ENCODE results near the gene DMRTB1.

DMRTB1 gene

DNA sequence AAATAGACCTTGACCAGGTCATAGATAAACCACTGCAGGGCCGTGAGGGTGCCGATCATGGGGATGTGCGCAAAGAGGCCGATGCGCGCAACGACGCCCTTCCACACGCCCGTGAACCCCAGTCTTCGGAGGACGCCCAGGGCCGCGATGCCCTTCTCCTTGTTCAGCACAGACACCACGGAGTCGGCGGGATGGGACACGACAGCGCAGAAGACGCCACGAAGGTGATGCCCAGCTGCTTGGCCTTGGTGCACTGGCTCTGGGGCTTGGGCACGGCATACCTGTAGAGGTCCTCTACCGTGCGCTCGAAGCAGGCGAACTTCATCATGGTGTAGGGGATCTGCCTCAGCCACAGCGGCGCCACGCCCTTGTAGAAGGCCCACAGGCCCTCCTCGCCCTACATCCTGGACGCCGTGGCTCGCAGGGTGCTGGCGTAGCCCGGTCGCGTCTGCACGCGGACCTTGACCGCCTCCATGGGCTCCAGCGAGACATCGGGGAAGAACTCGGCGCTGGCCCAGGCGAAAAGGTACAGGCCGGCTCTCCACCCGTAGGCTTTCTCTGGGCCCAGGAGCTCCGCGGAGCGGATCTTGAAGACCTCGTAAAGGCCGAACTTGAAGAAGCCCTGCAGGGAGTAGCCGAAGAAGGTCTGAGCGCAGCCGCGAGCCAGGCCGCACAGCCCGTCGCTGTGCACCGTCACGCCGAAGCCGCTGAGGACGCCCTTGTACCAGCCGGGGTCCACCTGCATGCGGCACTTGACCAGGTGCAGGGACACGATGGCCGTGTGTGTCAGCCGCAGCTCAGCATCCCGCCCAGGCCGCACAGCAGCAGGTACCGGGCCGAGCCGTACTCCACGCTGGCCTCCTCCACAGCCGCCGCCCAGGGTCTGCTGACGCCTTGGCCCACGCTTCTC lies 20.5 kb upstream of the DMRTB1 start:
- no peak for DNase-seq

DNA sequence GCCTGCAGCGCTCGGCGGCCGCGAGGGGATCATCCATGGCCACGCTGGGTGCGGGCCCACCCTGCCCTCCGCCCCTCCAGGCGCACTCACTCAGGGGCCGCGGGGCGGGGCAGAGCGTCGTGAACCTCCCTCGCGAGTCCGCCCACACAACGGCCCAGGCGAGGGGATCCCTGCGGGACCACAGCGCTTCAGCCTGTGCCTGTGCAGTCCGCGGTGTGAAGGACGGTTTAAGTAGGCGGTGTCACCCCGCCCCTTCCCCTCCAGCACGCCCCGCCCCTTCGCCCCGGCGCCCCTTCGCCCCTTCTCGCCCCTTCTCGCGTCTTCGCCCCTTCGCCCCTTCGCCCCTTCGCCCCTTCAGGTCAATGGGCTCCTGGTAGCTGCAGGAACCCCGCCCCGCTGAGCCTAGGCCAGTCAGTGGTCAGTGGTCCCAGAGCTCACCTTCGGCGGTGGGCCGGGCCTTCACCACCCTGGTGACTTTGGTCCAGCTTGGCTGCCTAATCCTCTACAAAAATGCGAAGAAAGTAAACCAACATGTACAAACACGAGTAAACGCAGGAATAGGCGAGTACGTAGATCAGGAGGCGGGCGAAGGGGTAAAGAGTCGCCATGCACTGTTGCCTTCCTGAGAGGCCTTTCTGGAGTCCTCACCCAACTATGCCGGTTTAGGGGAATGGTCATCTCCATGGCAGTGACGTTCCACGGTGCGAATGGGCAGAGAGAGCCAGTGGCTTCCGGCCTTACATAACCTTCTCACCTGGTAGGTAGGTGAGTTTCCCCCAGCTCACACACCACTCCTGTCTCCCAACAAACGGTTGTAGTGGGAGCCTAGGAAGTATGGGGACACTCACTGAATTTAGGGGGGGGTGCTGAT lies 19.6 kb upstream of the DMRTB1 start:
- DNase-seq, result no peak

DNA sequence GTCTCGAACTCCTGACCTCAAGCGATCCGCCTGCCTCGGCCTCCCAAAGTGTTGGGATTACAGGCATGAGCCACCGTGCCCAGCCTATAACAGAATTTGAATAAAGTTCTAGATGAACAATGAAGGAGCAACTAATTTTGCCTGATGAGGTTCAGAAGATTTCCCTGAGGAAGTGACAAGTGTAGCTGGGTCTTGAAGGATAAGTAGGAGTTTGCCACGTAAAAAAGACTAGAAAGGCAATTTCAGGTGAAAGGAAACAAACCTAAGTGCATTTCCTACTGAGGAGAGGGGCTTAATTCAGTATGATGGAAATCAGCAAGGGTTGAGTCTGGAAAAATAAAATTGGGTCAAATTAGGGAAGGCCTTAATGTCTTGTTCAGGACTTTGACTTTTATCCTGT lies 18.6 kb upstream of the DMRTB1 start:
- DNase-seq, result no peak

DNA sequence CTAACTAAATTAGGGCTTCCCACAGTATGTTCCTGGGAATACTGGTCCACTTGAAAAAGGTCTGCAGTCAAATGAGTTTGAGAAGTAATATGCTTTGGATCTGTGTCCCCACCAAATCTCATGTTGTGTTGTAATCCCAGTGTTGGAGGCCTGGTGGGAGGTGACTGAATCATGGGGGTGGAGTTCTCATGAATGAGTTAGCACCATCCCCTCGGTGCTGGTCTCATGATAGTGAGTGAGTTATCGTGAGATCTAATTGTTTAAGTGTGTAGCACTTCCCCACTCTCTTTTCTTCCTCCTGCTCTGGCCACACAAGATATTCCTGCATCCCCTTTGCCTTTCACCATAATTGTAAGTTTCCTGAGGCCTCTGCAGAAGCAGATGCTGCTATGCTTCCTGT lies 16.9 kb upstream of the DMRTB1 start:
- DNase-seq, result no peak

DNA sequence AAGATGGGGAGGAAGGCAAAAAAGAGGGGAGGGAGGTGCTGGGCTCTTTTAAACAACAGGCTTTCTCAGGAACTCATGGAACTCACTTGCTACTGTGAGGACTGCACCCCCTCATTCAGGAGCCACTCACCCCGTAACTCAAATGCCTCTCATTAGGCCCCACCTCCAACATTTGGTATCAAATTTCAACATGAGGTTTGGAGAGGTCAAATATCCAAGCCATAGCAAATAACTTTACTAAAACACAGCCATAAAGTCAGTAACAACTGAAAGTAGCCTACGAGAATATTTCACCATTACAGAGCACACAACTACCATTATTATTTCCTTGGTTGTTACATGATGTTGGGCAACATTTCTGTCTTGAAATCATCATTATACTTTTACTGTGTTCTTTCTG lies 13.1 kb upstream of the DMRTB1 start:
- no peak for DNase-seq

DNA sequence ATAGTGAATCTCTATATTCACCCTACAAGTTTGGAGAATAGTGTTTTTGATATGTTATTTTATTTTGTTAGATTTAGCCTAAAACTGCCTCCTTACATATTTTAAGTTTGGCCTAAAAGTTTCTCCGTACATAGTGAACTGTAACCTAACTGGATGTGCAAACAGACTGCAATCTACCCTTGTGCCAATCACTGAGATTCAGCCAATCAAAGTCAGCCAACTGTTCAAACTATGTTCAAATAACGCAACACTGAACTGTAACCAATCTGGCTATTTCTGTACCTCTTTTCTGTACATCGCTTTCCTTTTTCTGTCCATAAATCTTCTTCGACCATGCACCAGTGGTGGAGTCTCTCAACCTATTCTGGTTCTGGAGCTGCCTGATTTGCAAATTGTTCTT lies 11.8 kb upstream of the DMRTB1 start:
- no peak for DNase-seq

DNA sequence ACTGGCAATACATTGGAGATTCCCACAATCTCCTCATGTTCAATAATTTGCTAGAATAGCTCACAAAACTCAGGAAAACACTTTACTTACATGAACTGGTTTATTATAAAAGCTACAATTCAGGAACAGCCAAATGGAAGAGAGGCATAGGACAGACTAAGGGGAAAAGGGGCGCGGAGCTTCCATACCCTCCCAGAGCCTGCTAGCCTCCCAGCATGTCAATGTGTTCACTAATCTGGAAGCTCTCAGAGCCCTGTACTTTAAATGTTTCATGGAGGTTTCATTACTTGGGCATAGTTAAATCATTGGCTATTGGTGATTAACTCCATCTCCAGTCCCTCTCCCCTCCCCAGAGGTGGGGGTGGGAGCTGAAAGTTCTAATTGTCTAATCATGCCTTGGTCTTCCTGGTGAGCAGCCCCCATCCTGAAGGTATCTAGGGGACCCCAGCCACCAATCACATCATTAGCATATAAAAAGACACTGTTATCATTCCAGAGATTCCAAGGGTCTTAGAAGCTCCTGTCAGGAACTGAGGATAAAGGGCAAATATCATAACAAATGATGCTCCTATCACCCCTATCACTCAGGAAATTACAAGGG lies 10.9 kb upstream of the DMRTB1 start:
- DNase-seq, result no peak

DNA sequence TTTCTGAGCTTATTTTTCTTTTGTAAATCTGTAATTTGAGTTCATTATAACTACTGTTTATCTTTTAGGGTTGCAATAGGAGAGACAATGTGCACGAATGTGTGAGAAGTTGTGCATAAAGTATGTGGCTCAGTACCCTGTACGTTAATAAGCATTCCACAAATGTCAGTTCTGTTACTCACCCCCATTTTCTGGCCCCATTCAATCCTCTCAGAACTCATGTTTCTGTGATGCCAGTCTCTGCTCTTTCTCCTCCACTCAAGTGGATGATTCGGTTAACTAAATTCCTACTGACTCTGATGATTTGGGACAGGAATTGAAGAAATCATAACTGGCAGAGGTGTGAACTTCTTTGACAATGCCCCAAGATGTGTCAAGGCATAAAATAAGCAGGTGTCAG lies 10.2 kb upstream of the DMRTB1 start:
- DNase-seq, result no peak

DNA sequence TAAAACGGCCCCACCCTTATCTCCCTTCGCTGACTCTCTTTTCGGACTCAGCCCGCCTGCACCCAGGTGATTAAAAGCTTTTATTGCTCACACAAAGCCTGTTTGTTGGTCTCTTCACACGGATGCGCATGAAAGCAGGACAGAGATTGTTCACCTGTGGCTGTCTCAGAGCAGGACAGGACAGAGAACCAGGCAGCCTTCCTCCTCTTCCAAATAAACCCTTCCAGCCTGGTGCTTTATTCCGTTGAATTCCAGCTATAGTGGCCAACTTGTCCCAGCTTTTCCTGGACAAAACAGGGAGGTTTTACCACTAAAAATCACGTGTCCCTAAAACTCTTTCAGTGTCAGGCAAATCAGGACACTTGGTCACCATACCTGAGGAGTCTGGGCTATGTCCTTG lies 9.5 kb upstream of the DMRTB1 start:
- DNase-seq, result no peak

DNA sequence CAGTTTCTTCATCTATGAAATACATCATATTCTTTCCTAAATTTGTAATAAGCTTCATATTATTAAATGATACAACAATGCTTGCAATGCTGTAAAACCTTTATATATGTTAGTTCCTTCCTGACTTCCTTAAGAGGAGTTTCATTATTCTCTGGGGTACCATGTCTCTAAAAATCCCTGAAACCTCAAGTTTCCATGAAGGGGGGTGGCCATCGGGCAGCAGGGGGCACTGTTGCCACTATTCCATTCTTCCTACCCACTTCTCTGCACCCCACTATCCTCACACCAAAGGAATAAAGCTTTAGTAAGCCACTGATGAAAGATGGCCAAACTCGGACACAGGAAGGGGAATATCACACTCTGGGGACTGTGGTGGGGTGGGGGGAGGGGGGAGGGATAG lies 9.0 kb upstream of the DMRTB1 start:
- no peak for DNase-seq

DNA sequence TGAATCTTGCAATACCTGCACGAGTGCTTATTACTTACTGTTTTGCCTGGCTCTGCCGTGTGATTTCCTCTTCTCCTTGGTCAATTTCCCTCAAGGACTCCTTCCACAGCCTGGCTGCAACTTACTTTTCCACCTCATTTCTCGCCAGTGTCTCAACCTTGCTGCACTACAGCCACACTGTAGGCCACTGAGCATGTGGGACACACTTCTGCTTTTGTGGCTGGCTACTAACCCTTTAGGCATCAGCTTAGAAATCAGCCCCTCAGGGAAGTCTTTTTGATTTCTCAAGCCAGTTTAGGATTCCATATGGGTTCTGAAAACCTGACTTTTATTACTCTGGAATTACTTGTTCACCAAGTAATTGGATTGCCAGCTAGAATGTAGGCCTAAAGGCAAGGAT lies 5.2 kb upstream of the DMRTB1 start:
- no peak for DNase-seq

DNA sequence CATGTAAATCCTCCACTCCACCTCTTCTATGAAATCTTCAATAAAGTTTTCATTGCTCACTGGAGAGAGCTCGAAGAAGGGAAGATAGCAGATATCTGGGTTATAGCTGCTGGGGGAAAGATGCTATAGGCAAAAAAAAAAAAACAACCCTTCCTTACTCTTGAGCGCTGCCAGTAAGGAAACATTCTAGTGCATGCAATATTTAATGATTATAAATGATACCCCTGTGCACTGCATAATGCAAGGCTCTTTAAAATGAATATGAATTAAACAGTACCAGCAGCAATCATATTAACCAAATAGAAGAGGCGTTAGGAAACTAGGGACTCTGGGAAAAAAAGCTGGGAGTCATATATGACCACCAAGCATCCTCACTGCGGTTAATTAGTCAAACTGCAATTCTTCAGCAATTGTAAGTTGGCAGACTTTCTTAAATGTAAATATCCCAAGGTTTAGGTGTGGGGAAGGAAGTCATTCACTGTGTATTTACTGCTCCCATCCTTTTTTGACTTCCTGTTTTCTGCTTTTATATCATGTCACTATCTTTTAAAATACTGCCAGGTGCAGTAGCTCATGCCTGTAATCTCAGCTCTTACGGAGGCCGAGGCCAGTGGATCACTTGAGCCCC lies 3.7 kb upstream of the DMRTB1 start:
- no peak for DNase-seq

DNA sequence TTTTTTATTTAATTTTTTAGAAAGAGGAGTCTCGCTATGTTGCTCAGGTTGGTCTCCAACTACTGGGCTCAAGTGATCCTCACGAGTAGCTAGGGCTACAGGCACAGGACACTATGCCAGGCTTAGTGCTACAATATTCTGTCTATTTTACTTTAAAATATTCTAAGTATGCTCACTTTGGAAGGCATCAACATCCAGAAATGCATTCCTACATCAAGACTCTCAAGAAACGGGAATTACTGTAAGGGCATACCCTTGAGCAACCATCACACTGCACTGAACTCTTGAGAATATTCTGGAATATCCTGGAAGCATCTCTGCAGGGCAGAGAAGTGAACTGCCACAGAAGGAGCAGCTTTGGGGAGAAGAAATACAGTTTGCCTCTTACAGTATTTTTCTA lies 565 bp upstream of the DMRTB1 start:
- DNase-seq, result no peak

DNA sequence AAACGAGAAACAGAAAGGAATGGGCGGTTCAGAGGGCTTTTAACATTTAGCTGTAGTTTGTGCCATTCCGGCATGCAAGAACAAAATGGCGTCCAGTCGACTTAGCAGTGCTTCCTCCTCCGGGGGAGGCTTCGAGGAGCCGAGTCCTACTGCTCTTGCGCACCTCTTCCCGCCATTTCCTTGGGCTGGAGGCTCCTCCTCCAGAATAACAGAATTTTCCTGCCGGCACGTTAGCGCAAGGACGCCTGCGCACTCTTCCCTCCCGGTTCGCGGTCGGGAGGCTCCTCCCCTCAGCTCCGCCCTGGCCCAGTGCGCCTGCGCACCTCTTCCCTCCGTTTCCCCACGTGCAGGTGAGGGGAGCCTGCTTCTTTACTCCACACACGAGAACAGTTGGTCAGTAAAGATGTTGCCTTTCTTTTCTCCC lies 1.0 kb downstream of the DMRTB1 start:
- DNase-seq, result no peak

DNA sequence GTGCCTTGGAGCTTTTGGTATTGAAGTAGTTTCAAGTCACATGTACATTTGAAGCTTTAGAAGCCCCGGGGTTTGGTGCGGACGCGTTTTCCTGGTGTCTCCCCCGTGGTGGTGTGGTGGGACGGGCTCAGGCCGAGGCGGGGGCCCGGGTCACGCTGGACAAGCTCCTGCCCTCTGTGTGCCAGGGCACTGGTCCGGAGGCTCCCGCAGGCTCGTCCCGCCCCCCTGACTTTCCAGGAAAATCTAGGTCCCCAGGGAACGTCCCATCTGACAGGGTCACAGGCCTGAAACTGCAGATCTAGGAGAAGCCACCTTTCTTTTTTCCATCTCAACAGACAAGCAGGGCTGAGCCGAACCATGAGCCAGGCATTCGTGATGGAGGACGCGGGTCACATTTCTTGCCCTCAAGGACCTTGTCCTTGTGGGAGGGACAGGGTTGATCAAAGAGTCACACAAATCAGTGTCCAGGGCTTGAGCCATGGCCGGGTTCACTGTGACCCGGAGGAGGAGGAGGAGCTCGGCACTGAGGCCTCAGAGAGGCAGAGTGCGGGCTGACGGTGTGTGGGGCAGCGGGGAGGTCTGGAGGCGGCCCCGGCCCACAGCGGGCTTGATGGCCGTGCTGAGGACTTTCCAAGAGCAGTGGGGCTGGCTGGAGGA lies 1.6 kb downstream of the DMRTB1 start:
- DNase-seq, result no peak

DNA sequence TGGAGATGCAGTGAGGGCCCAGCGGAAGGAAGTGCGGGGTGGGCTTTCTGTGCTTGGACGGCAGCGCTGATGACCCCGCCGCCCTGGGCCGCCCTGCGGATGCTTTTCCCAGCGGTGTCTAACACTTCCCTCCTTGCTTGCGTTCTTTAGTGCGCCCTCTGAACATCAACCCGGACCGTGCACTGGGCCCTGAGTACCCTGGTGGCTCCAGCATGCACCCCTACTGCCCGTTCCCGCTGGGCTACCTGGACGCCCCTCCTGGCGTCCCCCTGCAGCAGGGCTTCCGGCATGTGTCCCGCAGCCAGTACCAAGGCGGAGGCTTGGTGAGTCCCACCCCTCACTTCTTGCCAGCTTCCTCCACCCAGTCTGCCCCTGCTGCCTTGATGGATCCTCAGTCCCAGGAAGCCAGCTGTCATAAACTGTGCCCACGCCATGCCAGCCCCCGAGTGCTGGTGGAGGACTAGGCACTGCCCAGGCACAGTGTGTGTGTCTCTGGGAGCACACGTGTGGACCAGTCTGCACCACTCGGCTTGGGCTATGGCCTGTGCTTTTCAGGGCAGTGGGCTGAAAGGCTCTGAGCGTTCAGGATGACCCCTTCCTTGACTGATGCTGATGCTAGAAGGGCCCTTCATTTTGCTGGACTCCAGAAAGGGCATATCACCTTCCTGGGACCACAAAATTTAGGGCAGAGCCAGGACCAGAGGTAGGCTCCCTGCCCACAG lies 2.3 kb downstream of the DMRTB1 start:
- no peak for DNase-seq

DNA sequence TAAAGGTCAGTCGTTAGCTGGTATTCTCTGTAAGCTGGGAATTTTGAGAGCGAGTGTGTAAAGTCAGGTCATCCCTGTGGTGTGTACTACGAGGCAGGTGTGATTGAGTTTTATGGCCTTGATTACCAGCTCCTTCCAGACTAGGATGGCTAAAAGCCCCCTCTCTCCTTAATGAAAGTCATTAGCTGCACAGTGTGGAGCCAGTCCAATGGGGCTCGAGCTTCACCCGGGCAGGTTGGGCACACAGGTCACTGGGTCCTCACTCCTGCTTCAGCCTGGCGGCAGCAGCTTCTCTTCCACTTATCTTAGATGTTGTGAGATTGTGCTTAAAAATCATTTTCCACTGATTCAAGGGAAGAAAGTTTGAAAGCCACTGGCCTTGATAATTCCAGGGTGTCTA lies 3.0 kb downstream of the DMRTB1 start:
- DNase-seq, result no peak

DNA sequence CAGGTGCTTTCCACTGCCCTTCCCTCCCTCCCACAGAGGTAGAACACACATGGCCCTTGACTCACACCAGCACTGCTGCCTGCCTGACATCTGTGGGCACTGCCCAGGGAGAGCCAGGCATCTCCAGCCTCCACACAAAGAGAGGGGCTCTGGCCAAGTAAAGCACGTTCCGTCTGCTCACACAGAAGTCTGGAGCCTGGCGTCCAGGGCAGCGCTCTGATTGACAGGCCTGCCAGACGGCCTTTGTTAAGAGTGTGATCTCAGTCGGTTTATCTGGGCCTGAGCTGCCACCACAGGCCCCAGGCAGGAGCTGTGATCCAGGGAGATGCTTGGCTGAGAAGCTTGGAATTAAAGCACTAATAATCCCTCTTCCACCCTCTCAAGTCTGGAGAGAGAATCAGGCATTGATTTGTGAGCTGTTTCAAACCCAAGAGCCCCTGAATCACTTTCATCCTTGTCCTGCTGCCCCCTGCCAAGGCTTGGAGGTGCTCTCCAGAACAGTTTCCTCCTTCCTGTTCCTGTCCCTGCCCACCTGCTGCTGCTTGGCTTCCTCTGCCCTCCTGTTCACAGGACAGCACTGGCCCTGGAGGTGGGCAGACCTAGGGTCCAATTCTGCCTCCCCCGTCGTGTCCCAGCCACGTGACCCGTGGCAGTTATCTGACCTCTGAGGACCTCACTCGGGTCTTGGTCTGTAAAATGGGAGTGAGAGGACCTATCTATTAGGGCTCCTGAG lies 3.7 kb downstream of the DMRTB1 start:
- no peak for DNase-seq

DNA sequence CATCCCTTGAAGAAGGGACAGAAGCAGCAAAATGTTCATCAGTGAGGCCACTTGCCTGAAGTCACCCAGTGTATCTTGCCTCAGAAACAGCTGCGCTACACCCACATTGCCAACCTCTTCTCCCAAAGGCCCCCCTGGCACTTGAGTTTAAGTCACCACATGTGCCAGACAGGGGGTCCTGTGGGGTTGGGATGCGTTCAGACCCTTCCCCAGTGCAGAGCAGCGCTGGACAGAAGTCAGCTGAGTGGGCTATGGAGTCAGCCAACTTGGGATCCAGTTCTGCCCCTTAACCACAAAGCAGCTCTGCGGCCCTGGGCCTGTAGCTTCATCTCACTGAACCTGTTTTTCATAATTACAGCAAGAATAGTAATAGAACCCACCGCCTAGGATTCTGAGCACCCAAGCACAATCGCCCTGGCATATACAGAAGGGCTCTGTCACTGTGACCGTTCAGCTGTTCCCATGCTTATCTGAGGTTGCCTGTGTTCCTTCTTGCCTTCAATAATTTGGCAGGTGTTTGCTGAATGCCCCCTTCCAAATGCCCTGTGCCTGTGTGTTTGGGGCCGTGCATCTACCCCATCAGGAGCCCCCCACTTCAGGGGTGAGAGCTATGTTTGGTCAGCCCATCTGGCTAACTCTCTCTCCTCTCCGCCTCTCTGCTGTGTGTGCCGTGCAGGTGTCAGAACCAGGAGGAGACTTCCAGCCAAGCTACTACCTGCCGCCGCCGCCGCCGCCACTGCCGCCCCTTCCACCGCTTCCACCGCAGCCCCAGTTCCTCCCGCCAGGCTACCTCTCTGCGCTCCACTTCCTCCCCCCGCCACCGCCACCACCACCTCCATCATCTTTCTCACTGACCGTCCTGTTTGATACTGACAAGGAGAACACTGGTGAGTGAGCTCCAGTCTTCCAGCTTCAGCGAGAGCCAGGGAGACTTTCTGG lies 5.0 kb downstream of the DMRTB1 start:
- no peak for DNase-seq

Data from activated effector memory CD4-positive, alpha-beta T cell treated with Interleukin-2 at 50 U/mL for 16 hours (primary cell).